ENCODE measurements around the gene C16orf95. TPM values are rescaled to one million over a fixed set of nuclear protein-coding genes. Genes with fewer than 3 reads are reported as not detected.

C16orf95 gene
- total and polyA plus RNA-seq, 4 donors = 2.0 to 6.2 (median 4.6) TPM

GRCh38 chr16:87295259-87295658 is 21.9 kb downstream of the C16orf95 start (continued):
- TF ChIP-seq REST (IDR thresholded peaks at IDR 0.05) (no peak), HNF4A (conservative IDR thresholded peaks at IDR 0.05) (no peak), SP1 (IDR thresholded peaks at IDR 0.05) (no peak)

GRCh38 chr16:87293990-87294389 is 23.2 kb downstream of the C16orf95 start:
- Histone ChIP-seq H3K27me3 (ENCODE audit: control insufficient read depth in 4 of 4, insufficient read depth in 4 of 4, low read length in 3 of 4) (no peaks in the 10 kb centered on the region), H3K36me3 (ENCODE audit: control insufficient read depth in 4 of 4, insufficient read depth in 3 of 4, low read depth in 1 of 4, low read length in 3 of 4) (peaks cover 0 to 6% (median 0%) of the 10 kb centered on the region in 4 donors), H3K4me3 (ENCODE audit: low read depth in 1 of 3, low read length in 3 of 3) (no peak overlapping the region), H3K9me3 (ENCODE audit: control insufficient read depth in 4 of 4, low read length in 3 of 4) (peaks cover 0 to 5% (median 0%) of the 10 kb centered on the region in 4 donors), H3K4me1 (ENCODE audit: control insufficient read depth in 4 of 4, insufficient read depth in 4 of 4, low read length in 3 of 4) (no peaks in the 10 kb centered on the region), H3K27ac (ENCODE audit: low read depth in 1 of 2, low read length in 2 of 2) (no peak overlapping the region), H3K9ac (ENCODE audit: low read depth in 1 of 2, low read length in 2 of 2) (no peak overlapping the region)
- TF ChIP-seq GABPA (IDR thresholded peaks at IDR 0.05 in 1 of 2, conservative IDR thresholded peaks at IDR 0.05 in 1 of 2) (no peak), EGR1 (IDR thresholded peaks at IDR 0.05; ENCODE audit: low read depth in 2 of 2) (no peak), ZBTB33 (IDR thresholded peaks at IDR 0.05) (no peak), NR2F2 (IDR thresholded peaks at IDR 0.05) (no peak), HNF4G (IDR thresholded peaks at IDR 0.05) (no peak), RAD21 (IDR thresholded peaks at IDR 0.05) (no peak), MAX (IDR thresholded peaks at IDR 0.05) (no peak), HNF4A (conservative IDR thresholded peaks at IDR 0.05) (no peak), FOXA2 (IDR thresholded peaks at IDR 0.05) (no peak), YY1 (IDR thresholded peaks at IDR 0.05) (no peak), FOXA1 (IDR thresholded peaks at IDR 0.05) (no peak), SP1 (IDR thresholded peaks at IDR 0.05) (no peak), TAF1 (conservative IDR thresholded peaks at IDR 0.05) (no peak), RXRA (IDR thresholded peaks at IDR 0.05) (no peak)
- DNase-seq (ENCODE audit: low spot score) = no peak
- 92% methylated on average over 3 of the region's 3 CpGs for WGBS

GRCh38 chr16:87291944-87292343 is 25.2 kb downstream of the C16orf95 start:
- TF ChIP-seq FOXA2 (IDR thresholded peaks at IDR 0.05) (no peak), MAX (IDR thresholded peaks at IDR 0.05) (no peak), ZBTB33 (IDR thresholded peaks at IDR 0.05) (no peak), GABPA (IDR thresholded peaks at IDR 0.05 in 1 of 2, conservative IDR thresholded peaks at IDR 0.05 in 1 of 2) (no peak), YY1 (IDR thresholded peaks at IDR 0.05) (no peak), TAF1 (conservative IDR thresholded peaks at IDR 0.05) (no peak), NR2F2 (IDR thresholded peaks at IDR 0.05) (no peak), FOXA1 (IDR thresholded peaks at IDR 0.05) (no peak), SP1 (IDR thresholded peaks at IDR 0.05) (no peak), RAD21 (IDR thresholded peaks at IDR 0.05) (no peak)
- no peaks in the 10 kb centered on the region for H3K27me3 ChIP-seq (ENCODE audit: control insufficient read depth in 4 of 4, insufficient read depth in 4 of 4, low read length in 3 of 4)
- no peak overlapping the region for H3K4me3 ChIP-seq (ENCODE audit: low read depth in 1 of 3, low read length in 3 of 3)
- peaks cover 0 to 5% (median 0%) of the 10 kb centered on the region in 4 donors for H3K9me3 ChIP-seq (ENCODE audit: control insufficient read depth in 4 of 4, low read length in 3 of 4)
- DNase-seq (ENCODE audit: low spot score) = no peak
- H3K36me3 ChIP-seq (ENCODE audit: control insufficient read depth in 4 of 4, insufficient read depth in 3 of 4, low read depth in 1 of 4, low read length in 3 of 4) = peaks cover 0 to 6% (median 0%) of the 10 kb centered on the region in 4 donors
- H3K9ac ChIP-seq (ENCODE audit: low read depth in 1 of 2, low read length in 2 of 2) = no peak overlapping the region
- H3K4me1 ChIP-seq (ENCODE audit: control insufficient read depth in 4 of 4, insufficient read depth in 4 of 4, low read length in 3 of 4) = no peaks in the 10 kb centered on the region
- WGBS = 98% methylated on average over 6 of the region's 6 CpGs
- no peak overlapping the region for H3K27ac ChIP-seq (ENCODE audit: low read depth in 1 of 2, low read length in 2 of 2)

All from liver (tissue), 9 donors.